Vagina (tissue), 2 donors: ENCODE measurements around the gene PSG7. TPM values are rescaled to one million over a fixed set of nuclear protein-coding genes. Genes with fewer than 3 reads are reported as not detected.
"Not testable (repeated sequence)": the region's sequence is repeated elsewhere in the genome, so short reads cannot be mapped to it uniquely, and the experiment has no call there.

ENCODE experiments used
- DNase-seq, 2 donors: peaks; one replicate each; pipeline ENCODE4 v3.0.0-alpha.2; 2017; ENCODE audit errors: extremely low spot score in 2 of 2
- H3K27ac ChIP-seq: fragments of 200-600 bp; sonication (generic); one replicate; pipeline ENCODE4 v1.5.1; 2019
- H3K27me3 ChIP-seq: fragments of 200-600 bp; sonication (generic); one replicate; pipeline ENCODE4 v1.5.1; 2019
- H3K36me3 ChIP-seq, 2 donors: fragments of 200-600 bp; sonication (generic); one replicate each; pipeline ENCODE4 v1.5.1; 2017 to 2019
- H3K4me1 ChIP-seq: fragments of 200-600 bp; sonication (generic); one replicate; pipeline ENCODE4 v1.5.1; 2019
- H3K4me3 ChIP-seq, 2 donors: fragments of 200-600 bp; sonication (generic); 1 replicate in 1 of 2; 2 replicates in 1 of 2; pipeline ENCODE4 v1.5.1; 2016 to 2019
- H3K9me3 ChIP-seq: fragments of 200-600 bp; sonication (generic); one replicate; pipeline ENCODE4 v1.5.1; 2019
- POLR2A ChIP-seq, 2 donors: fragments of 450-650 bp; IDR thresholded peaks; one replicate each; pipeline ENCODE4 v1.6.1; 2017; ENCODE audit warnings: antibody characterized with exemption in 2 of 2, mild to moderate bottlenecking in 2 of 2, moderate library complexity in 2 of 2
- POLR2AphosphoS5 ChIP-seq, 2 donors: sonication (generic); formaldehyde crosslinking; IDR thresholded peaks; one replicate each; pipeline ENCODE4 v1.9.0; 2017; ENCODE audit warnings: antibody characterized with exemption in 2 of 2, mild to moderate bottlenecking in 2 of 2, low read depth in 1 of 2; ENCODE audit not compliant: insufficient read depth in 1 of 2
- intact Hi-C: fragments of 100-400 bp; cut with DNase I; formaldehyde crosslinking; loops from one replicate; pipeline ENCODE4 v1.15.1; 2023
- total RNA-seq: library from RNA; depleted of rRNA; stranded (reverse); fragments of >200 nt; gene quantifications from one replicate; pipeline ENCODE4 v1.2.3, GENCODE V29; 2016
- TF ChIP-seq, protein P1 (sequence below), 3 experiments: fragments of 450-650 bp in 2 of 3; fragments of 200-600 bp in 1 of 3; sonication (generic) in 1 of 3; IDR thresholded peaks; one replicate each; pipeline ENCODE4 v1.5.1; 2017 to 2019; ENCODE audit warnings: antibody characterized with exemption in 3 of 3, mild to moderate bottlenecking in 2 of 3, moderate library complexity in 2 of 3

Gene PSG7
- total RNA-seq, 1 donor from 2014 or later, result not detected

DNA sequence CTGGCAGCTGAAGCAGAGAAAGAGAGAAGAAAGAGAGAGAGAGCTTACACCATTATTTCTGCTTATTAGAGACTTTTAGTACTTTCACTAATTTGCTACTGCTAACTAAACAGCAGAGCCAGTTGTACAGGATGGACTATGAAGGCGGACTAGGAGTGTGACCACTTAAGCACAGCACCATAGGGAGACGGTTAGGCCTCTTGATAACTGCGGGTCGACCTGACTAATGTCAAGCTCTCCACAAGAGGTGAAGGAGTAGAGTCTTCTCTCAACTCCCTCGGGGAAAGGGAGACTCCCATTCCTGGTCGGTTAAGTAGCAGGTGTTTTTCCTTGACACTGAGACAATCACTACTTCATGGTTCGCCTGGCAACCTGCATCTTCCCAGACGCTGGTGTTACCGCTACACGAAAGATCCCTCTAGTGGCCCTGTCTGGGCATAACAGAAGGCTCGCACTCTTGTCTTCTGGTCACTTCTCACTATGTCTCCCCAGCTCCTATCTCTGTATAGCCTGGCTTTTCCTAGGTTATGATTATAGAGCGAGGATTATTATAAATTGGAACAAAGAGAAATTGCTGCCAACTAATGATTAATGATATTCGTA, 5.3 kb upstream of the PSG7 start:
- no peak overlapping the region for H3K27ac ChIP-seq
- no peaks in the 10 kb centered on the region for H3K27me3 ChIP-seq
- no peak overlapping the region for H3K4me3 ChIP-seq
- TF ChIP-seq POLR2AphosphoS5 (IDR thresholded peaks at IDR 0.05; ENCODE audit: insufficient read depth in 1 of 2, low read depth in 1 of 2) (no peak), POLR2A (IDR thresholded peaks at IDR 0.05) (no peak)
- TF ChIP-seq, protein P1, sequence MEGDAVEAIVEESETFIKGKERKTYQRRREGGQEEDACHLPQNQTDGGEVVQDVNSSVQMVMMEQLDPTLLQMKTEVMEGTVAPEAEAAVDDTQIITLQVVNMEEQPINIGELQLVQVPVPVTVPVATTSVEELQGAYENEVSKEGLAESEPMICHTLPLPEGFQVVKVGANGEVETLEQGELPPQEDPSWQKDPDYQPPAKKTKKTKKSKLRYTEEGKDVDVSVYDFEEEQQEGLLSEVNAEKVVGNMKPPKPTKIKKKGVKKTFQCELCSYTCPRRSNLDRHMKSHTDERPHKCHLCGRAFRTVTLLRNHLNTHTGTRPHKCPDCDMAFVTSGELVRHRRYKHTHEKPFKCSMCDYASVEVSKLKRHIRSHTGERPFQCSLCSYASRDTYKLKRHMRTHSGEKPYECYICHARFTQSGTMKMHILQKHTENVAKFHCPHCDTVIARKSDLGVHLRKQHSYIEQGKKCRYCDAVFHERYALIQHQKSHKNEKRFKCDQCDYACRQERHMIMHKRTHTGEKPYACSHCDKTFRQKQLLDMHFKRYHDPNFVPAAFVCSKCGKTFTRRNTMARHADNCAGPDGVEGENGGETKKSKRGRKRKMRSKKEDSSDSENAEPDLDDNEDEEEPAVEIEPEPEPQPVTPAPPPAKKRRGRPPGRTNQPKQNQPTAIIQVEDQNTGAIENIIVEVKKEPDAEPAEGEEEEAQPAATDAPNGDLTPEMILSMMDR (IDR thresholded peaks at IDR 0.05), result no peak
- no peaks in the 10 kb centered on the region for H3K4me1 ChIP-seq
- H3K9me3 ChIP-seq, result no peaks in the 10 kb centered on the region
- intact Hi-C loops, result no loop called here
- no peak for DNase-seq
- H3K36me3 ChIP-seq, result no peaks in the 10 kb centered on the region

DNA sequence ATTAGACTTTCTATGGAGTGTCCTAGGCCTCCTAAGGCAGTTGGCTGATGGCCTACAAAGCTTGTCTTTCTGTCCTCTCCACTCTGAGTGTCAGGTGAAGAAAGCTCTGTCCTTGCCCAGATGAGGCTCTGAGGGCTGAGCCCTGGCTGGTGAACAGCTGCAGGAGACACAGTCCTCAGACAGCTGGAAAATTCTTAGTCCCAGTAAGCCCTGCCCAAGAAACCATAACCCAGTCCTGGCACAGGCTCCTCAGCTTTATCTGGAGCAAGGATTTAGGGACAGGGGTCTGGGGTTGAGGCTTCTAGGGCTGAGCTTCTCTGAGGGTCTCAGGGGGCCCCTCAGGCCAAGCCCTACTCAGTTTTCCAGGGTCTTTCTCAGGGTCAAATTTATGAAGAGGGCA, 2.3 kb downstream of the PSG7 start:
- H3K4me3 ChIP-seq, H3K36me3 ChIP-seq, DNase-seq, H3K27me3 ChIP-seq, intact Hi-C loops, H3K4me1 ChIP-seq, H3K27ac ChIP-seq, H3K9me3 ChIP-seq: not testable (repeated sequence)

DNA sequence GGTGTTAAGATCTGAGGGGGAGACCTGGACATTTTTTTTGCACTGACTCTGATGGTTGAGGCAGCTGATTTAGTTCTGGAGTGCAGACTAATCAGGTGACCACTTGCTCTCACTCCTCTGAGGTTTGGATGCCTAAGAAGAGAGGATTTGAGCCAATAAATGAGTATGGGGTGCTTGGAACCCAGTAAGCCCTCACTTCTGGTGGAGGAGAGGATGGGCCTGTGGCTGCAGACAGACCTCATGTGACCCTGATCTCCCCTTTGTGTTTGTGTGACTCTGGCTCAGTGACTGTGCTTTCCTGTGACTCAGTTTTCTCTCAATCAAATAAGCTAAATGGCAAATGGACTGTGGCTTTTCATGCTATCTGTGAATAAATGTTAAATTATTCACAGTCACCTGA, 2.8 kb downstream of the PSG7 start:
- intact Hi-C loops, H3K4me3 ChIP-seq, H3K36me3 ChIP-seq, DNase-seq, H3K9me3 ChIP-seq, H3K27ac ChIP-seq, H3K4me1 ChIP-seq, H3K27me3 ChIP-seq: not testable (repeated sequence)

DNA sequence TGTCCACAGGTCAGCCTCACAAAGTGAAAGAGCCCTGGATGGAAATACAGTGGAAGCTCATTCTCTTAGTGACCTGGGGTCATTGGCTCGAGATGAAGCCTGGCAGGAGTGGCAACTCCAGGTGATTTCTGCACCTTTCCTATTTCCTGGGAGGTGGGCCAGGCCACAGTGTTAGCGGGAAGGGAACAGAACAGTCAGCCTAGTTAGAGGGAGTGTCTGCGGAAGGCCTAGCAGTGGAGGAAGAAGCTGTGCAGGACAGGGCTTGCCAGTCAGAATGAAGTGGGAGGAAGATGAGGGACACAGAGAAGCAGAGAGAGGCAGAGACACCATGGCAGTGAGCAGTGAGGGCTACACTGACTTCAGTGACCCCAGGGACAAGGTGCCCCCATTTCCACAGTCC, 3.6 kb downstream of the PSG7 start:
- H3K36me3 ChIP-seq, H3K27me3 ChIP-seq, DNase-seq, H3K9me3 ChIP-seq, intact Hi-C loops, H3K27ac ChIP-seq, H3K4me3 ChIP-seq, H3K4me1 ChIP-seq: not testable (repeated sequence)

DNA sequence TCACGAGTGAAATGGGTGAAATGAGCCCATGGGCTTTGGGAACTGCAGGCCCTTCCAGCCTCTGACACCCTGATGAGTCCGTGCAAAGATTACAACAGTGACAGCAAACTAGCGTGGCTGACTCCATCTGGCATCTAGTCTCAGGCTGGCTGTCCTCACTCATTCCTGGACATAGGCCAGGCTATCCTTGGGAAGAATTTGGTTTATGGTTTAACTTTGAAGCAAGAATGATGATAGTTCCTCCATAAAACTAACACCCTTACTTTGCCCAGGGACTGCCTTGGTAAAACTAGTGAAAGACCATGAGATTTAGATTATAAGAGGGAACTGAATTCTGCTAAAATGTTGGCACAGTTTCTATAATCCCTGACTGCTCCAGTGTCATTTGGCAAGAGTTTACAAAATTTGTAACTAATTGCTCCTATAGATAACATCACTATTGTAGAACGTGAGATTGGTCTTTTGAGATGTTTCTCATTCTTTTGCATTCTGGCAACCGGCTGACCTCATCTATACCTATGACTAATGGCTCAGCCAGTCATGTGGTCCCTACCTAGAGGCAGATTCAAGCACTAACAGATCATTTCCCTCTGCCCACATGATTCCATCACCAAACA, 4.4 kb downstream of the PSG7 start:
- H3K9me3 ChIP-seq, H3K36me3 ChIP-seq, H3K27ac ChIP-seq, H3K27me3 ChIP-seq, H3K4me1 ChIP-seq, DNase-seq, H3K4me3 ChIP-seq, intact Hi-C loops: not testable (repeated sequence)

DNA sequence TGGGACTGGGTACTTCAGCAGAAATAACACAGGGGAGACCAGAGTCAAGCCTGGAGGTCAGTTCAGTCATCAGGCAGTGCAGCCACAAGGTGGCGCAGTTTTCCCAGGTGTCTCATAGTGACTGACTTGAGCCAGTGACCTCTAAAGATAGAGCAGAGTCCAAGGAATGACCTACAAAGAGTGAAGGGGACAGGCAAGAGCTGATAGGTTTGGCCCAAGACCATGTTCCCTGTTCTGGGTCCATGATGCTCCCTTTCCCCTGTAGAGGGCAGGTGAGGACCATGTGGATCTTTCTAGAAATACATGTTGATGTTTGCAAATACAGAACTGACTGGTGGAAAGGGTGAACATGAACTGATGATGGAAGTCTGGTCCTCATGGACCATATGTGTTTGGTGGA, 6.8 kb downstream of the PSG7 start:
- H3K4me1 ChIP-seq, DNase-seq, intact Hi-C loops, H3K9me3 ChIP-seq, H3K27me3 ChIP-seq, H3K36me3 ChIP-seq, H3K4me3 ChIP-seq, H3K27ac ChIP-seq: not testable (repeated sequence)

DNA sequence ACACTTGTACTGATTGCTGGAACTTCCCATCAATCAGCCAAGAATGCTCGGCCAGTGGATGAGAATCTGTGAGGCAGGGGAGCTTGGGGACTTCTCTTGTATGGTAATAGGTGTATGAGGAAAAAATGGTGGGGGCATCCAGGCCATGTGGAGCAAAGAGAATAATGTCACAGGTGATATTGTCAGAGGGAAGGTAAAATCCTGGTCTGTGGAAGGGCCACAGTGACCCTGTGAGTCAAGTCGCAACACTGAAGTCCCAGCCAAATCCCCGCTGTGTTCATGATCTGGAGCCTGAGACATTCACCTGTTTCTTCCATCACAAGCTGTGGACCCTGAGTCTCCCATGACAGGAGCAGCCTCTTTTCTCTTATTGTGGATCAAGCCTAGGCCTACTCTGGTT, 8.1 kb downstream of the PSG7 start:
- no peaks in the 10 kb centered on the region for H3K4me1 ChIP-seq
- H3K36me3 ChIP-seq, result no peaks in the 10 kb centered on the region
- intact Hi-C loops, result no loop called here
- no peak overlapping the region for H3K4me3 ChIP-seq
- no peak for TF ChIP-seq POLR2A (IDR thresholded peaks at IDR 0.05)
- TF ChIP-seq POLR2AphosphoS5 (IDR thresholded peaks at IDR 0.05; ENCODE audit: insufficient read depth in 1 of 2, low read depth in 1 of 2), result no peak
- TF ChIP-seq, protein P1 (IDR thresholded peaks at IDR 0.05), result no peak
- H3K27me3 ChIP-seq, result no peaks in the 10 kb centered on the region
- no peak for DNase-seq
- H3K9me3 ChIP-seq, result no peaks in the 10 kb centered on the region
- no peak overlapping the region for H3K27ac ChIP-seq

DNA sequence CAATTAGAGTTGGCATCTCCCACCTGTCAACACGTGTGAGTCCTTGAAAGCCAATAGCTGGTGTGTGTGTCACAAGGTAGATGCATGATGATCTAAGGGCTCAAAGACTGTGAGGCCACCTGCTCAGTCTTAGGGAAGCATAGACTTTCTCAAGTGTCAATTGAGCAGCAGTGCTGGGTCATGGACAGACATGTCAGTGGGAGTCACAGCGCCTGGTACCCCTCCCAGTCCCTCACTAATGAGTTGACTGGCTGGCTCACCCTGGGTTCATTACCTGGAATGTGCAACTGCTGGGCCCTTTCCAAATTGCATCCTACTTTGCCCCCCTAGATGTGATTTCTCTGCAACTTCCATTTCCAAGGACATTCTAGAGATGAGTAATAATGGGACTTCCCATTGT, 10.2 kb downstream of the PSG7 start:
- Histone ChIP-seq H3K36me3 (no peaks in the 10 kb centered on the region), H3K4me3 (no peak overlapping the region), H3K9me3 (no peaks in the 10 kb centered on the region), H3K27ac (no peak overlapping the region), H3K4me1 (no peaks in the 10 kb centered on the region), H3K27me3 (no peaks in the 10 kb centered on the region)
- TF ChIP-seq POLR2A (IDR thresholded peaks at IDR 0.05) (no peak), POLR2AphosphoS5 (IDR thresholded peaks at IDR 0.05; ENCODE audit: insufficient read depth in 1 of 2, low read depth in 1 of 2) (no peak)
- TF ChIP-seq, protein P1 (IDR thresholded peaks at IDR 0.05), result no peak
- intact Hi-C loops, result no loop called here
- DNase-seq, result no peak

DNA sequence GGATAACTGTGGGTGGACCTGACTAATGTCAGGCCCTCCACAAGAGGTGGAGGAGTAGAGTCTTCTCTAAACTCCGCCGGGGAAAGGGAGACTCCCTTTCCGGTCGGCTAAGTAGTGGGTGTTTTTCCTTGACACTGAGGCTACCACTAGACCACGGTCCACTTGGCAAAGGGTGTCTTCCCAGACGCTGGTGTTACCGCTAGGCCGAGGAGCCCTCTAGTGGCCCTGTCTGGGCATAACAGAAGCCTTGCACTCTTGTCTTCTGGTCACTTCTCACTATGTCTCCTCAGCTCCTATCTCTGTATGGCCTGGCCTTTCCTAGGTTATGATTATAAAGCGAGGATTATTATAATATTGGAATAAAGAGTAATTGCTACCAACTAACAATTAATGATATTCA, 13.9 kb downstream of the PSG7 start:
- intact Hi-C loops, H3K9me3 ChIP-seq, DNase-seq: not testable (repeated sequence)

DNA sequence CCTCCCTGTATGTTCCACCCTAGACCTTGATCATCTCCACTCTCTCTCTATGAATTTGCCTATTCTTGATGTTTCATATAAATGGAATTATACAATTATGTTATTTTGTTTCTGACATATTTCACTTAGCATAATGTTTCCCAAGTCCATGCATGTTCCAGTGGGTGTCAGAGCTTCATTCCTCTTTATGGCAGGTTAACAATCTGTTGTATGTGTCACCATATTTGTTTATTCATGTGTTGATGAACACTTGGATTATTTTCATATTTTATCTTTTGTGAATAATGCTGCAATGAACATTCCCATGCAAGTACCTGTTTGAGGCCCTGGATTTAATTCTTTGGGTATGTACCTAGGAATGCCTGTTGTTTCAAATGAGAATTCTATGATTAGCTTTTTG, 16.0 kb downstream of the PSG7 start:
- DNase-seq, intact Hi-C loops, H3K27ac ChIP-seq, H3K4me1 ChIP-seq, H3K27me3 ChIP-seq, H3K4me3 ChIP-seq, H3K9me3 ChIP-seq, H3K36me3 ChIP-seq: not testable (repeated sequence)

More for the DNA sequence above, 13.9 kb downstream of the PSG7 start:
- H3K4me3 ChIP-seq, H3K36me3 ChIP-seq, H3K27ac ChIP-seq, H3K27me3 ChIP-seq, H3K4me1 ChIP-seq: not testable (repeated sequence)
